Colonic mucosa (tissue), 4 donors: ENCODE measurements around the gene SPN. TPM values are rescaled to one million over a fixed set of nuclear protein-coding genes. Genes with fewer than 3 reads are reported as not detected.

Experiments used
- DNase-seq: peaks from one replicate; pipeline ENCODE4 v3.0.0-alpha.2; 2020
- H3K27ac ChIP-seq: fragments of 200-600 bp; one replicate; pipeline ENCODE4 v1.8.0; 2021
- H3K27me3 ChIP-seq: fragments of 200-600 bp; one replicate; pipeline ENCODE4 v1.8.0; 2021
- H3K36me3 ChIP-seq: fragments of 200-600 bp; one replicate; pipeline ENCODE4 v1.8.0; 2021
- H3K4me1 ChIP-seq: fragments of 200-600 bp; one replicate; pipeline ENCODE4 v1.8.0; 2021; ENCODE audit warnings: mild to moderate bottlenecking
- H3K4me3 ChIP-seq: fragments of 200-600 bp; one replicate; pipeline ENCODE4 v1.8.0; 2021
- H3K9ac ChIP-seq, 2 donors: one replicate each; pipeline ENCODE4 v1.7.0; 2013; ENCODE audit warnings: control low read depth in 2 of 2, low read depth in 2 of 2, low read length in 2 of 2
- H3K9me3 ChIP-seq: fragments of 200-600 bp; one replicate; pipeline ENCODE4 v1.8.0; 2021
- CTCF ChIP-seq: fragments of 200-600 bp; IDR thresholded peaks from one replicate; pipeline ENCODE4 v1.8.0; 2022; ENCODE audit warnings: antibody characterized with exemption, mild to moderate bottlenecking
- intact Hi-C: fragments of 100-400 bp; cut with DNase I; formaldehyde crosslinking; loops from one replicate; pipeline ENCODE4 v1.14.1; 2022
- total RNA-seq, 2 donors: library from RNA; stranded (reverse); fragmentation: NEBNext Ultra II Directional in 1 of 2; extraction: Animal tissue kit (Norgen Biotek cat#: 25700) in 1 of 2; gene quantifications; one replicate each; pipeline ENCODE4 v1.2.1, GENCODE V29; 2021
- donor health status: healthy.
- donor health status: DM: no; HTN: no; CAD: no.
- donor health status: DM: no; HTN: no; CAD: no.

SPN gene
- total RNA-seq, 2 donors from 2014 or later = 2.3 to 3.7 TPM

- no peak for TF ChIP-seq CTCF
- Histone ChIP-seq H3K4me1 (no peaks in the 10 kb centered on the region), H3K4me3 (no peak overlapping the region), H3K9me3 (no peaks in the 10 kb centered on the region), H3K27me3 (no peaks in the 10 kb centered on the region), H3K27ac (no peak overlapping the region), H3K36me3 (no peaks in the 10 kb centered on the region), H3K9ac (no peak overlapping the region)
- intact Hi-C loops = no loop called here
- DNase-seq = no peak
These were observed 56.0 kb downstream of the SPN start for GRCh38 chr16:29719063-29719462.

Other genes starting within 250 kb of the SPN start
- 1 to 10 TPM; 5.5 to 6.6 TPM for gene BOLA2, start 208.9 kb upstream of the SPN start, total RNA-seq
- gene SLX1B, start 208.7 kb upstream of the SPN start, total RNA-seq = 10 to 100 TPM; 30.1 to 33.4 TPM
- 10 to 100 TPM; 32.0 to 63.9 TPM for gene SULT1A4, start 203.3 kb upstream of the SPN start, total RNA-seq
- 10 to 100 TPM; 24.6 to 71.6 TPM for gene NPIPB12, start 156.8 kb upstream of the SPN start, total RNA-seq
- 100 to 1,000 TPM in 1 of 2 donors, 10 to 100 TPM in 1; 54.7 to 102 TPM for gene QPRT, start 15.9 kb downstream of the SPN start, total RNA-seq
- gene C16orf54, start 82.7 kb downstream of the SPN start, total RNA-seq = 1 to 10 TPM; 1.7 TPM
- gene ZG16, start 115.0 kb downstream of the SPN start, total RNA-seq = 100 to 1,000 TPM; 280 to 758 TPM
- gene KIF22, start 127.5 kb downstream of the SPN start, total RNA-seq = 100 to 1,000 TPM in 1 of 2 donors, 10 to 100 TPM in 1; 60.7 to 150 TPM
- gene MAZ, start 143.3 kb downstream of the SPN start, total RNA-seq = 100 to 1,000 TPM; 286 to 441 TPM
- gene PRRT2, start 148.9 kb downstream of the SPN start, total RNA-seq = 1 to 10 TPM; 1.4 to 1.7 TPM
- gene PAGR1, start 152.9 kb downstream of the SPN start, total RNA-seq = 10 to 100 TPM; 16.0 to 45.0 TPM
- 100 to 1,000 TPM; 427 to 450 TPM for gene MVP, start 157.2 kb downstream of the SPN start, total RNA-seq
- gene CDIPT, start 200.0 kb downstream of the SPN start, total RNA-seq = 10 to 100 TPM; 58.1 to 62.7 TPM
- gene SEZ6L2, start 236.3 kb downstream of the SPN start, total RNA-seq = 10 to 100 TPM; 11.2 to 12.1 TPM
- 1 to 10 TPM; 1.5 to 3.9 TPM for gene ASPHD1, start 237.2 kb downstream of the SPN start, total RNA-seq